HuH-7.5 (cell line): ENCODE results near the gene NTRK2.
A peak's percentile ranks its signal among the peaks of the same experiment; 100 is the strongest.

Experiments
- DNase-seq: peaks from one replicate; pipeline ENCODE4 v3.0.0; 2011; ENCODE audit warnings: low spot score

The NTRK2 gene

GRCh38 chr9:84681516-84682285 is 12.2 kb downstream of the NTRK2 start:
- DNase-seq = no peak

DNA sequence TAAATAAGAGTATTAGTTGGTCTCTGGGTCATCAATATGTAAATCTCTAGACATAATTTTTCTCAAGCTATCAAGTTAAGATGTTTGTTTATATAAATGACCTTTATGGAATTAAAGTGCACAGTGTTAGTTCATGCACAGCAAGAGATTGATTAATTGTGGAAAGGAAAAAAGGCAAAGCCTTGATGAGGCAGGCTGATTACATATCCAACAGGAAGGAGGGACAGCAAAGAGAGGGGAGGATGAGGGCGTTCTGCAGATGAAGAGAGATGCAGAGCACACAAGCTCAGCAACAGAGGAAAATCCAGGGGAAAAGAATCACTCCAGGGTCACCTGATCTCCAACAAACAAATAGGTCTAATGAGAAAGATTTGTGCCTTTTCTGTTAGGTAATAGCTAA is 16.5 kb downstream of the NTRK2 start:
- no peak for DNase-seq

DNA sequence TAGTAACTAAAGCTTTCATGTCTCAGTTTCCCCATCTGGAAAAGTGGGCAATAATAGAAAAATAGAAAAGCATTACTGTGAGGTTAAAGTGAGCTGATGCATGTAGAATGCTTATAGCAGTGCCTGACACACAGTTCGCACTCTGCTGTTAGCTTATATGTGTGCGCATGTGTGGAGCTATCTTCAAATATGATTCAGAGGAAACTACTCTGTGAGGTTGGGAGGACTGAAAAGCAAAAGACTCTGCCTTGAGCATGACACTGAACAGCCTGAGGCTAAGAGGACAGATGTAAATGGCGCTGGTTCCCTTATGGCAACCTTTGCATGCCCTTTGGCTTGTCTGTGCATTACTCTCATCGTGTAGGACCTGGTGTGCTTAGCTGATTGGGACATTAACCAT is 19.4 kb downstream of the NTRK2 start:
- no peak for DNase-seq

GRCh38 chr9:84691634-84692033 is 22.1 kb downstream of the NTRK2 start:
- no peak for DNase-seq

DNA sequence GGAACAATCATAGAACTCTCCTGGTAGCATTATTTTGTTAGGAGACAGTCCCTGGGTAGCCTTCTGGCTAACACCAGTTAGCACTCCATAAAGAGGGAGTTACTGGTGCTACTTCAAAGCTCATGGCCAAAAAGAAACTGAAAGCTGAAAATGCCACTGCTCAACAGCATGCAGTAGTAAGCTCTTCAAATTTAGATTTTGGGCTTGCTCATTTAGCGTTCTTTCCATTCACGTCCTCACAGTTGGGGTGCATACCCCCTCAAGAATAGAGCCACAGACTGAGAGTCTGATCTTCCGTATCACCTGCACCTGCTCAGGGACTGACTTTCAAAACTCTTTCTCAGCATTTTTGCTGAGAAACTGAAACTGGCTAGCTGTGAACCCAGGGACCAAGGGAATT is 24.7 kb downstream of the NTRK2 start:
- no peak for DNase-seq

DNA sequence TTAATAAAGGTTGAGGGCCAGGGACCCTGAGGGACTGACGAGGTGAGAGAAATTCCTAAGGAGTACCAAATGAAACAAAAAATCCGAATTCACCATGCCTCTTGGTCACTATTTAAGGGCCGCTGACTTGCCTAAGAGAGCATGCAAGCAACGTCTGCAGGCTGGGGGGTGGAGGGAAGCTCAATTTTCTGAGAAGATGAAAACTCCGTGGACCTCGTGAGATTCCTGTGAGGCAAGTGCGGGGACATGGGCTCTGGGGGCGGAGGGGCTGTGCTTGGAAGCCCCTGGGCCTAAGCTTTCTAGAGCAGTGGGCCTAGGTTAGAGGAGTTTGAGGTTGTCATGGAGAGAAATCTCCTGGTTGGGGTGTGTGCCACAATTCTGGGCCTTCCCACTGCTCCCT is 27.5 kb downstream of the NTRK2 start:
- DNase-seq = no peak

DNA sequence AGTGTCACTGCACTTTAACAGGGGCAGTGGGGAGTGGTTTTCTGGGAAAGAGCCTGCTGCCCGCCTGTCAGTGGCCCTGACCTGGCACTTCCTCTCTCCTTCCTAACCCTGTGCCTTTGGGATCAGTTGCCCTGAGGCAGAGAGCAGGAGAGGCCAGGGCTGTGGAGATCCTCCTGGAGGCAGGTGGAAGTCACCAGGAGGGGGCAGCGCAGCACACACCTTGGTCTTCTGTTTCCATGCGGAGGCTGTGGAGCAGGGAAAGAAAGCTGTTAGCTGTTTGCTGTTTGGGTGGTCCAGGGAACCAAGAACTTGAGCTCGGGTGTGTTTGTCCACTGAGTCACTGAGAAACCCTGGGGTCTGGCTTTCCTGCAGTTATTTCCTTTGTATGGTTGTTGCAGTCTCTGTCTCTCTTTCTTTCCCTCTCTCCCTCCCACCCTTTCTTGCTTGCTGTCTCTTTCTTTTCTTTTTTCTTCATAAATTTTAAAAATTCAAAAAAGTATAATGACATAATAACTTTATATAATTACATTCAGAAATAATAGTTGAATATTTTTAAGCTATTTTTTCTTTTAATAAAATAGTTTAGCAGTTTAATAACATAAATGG is 28.1 kb downstream of the NTRK2 start:
- peak; percentile 28 for DNase-seq

- no peak for DNase-seq
Observed at GRCh38 chr9:84698323-84698722, 28.8 kb downstream of the NTRK2 start.

DNA sequence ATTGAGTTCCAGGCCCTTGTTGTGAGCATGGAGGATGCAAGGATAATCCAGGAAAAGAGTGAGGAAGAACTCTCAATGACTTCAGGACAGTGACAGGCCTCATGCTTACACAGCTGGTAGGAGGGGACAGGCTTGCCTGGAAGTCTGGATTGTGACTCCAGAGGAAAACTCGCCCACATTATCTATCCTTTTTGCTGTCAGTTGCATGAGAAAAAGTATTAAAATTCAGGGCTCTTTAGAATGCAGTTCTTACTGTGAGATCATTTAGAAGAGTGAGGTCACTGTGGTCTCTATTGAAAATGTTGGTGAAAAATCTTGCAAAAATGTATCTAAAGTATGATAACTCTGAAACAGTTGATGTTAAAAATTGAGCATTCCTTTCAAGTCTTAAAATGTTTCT is 30.5 kb downstream of the NTRK2 start:
- DNase-seq = no peak

DNA sequence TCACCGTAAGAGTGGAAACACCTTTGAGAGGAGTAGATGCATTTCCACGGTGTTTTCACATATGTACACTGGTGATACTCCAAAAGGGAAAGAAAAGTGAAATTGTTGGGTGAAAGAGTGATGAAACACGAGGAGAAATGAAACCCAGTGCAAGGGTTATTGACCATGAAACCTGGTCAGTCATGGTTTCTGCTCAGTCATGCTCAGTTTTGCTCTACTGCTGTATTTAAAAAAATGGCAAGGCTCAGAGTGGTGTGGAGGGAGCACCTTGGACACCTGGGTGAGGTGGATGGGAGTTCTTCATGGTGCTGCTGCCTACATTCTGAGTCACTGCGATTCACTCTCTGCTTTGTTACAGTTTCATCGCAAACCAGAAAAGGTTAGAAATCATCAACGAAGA is 32.3 kb downstream of the NTRK2 start:
- DNase-seq = no peak

DNA sequence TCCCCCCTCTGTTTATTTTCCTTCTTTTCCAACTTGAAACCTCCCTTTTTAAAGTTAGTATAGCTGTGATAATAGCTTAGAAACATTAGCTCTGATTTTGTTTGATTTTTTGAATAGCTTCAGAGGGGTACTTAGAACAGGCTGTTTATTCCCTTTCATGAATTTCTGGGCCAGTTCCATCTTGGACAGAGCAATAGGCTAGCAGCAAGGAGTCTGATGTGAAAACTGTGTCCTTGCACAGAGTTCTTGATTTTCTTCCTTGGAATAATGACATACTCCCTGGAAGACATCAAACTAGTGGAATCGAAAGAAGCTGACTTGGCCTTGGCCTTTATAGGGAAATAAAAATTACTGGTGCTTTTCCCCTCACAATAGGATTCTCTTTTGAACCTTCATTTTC is 32.9 kb downstream of the NTRK2 start:
- DNase-seq = no peak

- DNase-seq = no peak
Observed at GRCh38 chr9:84703793-84704192, 34.3 kb downstream of the NTRK2 start.

- DNase-seq = no peak
Observed at GRCh38 chr9:84705128-84705527, 35.6 kb downstream of the NTRK2 start.

DNA sequence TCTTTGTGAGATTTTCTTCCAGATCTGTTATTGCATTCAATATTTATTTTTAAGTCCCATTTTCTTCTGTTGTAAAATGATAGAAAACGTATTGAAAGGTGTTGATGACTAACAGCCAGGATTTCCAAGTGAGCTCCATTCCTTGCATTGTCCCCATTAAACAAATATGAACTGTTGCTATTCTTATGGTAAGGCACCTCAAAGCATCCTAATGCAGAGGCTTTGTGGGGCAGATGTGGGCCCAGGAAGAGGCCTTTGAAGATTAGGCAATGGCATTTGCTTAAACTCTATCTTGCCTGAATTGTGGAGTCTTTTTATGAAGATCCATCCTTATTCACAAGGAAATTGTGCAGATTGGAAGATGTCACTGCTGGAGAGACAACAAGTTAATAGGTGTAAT is 38.9 kb downstream of the NTRK2 start:
- no peak for DNase-seq

- no peak for DNase-seq
Observed at GRCh38 chr9:84709056-84709455, 39.5 kb downstream of the NTRK2 start.

DNA sequence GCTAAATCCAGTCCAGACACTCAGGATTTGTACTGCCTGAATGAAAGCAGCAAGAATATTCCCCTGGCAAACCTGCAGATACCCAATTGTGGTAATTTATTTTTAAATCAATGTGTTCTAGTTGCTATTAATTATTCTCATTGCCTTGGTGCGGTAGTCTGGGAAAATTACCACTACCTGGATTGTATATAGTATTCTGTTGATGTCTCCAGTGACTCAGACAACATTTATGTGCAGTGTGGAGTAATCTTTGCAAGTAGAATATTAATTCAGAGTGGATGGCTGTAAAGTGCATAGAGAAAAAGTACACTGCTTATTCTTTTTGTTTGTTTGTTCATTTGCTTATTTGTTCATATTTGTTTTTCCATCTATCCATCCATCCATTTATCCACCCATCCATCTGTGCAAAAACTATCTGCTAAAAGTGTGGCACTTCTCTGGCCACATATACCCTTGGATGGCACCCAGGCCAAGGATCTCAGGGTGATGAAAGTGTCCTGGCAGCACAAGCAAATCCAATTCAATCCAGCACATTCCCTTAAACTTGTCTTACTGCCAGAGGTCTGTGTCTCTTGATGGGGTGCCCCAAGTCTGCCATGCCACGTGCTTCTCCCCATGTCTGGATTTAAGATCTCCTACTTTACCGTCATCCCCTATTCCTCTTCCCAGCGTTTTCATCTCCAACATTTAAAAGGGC is 41.3 kb downstream of the NTRK2 start:
- DNase-seq = no peak

- no peak for DNase-seq
Observed at GRCh38 chr9:84711398-84711777, 41.9 kb downstream of the NTRK2 start.

GRCh38 chr9:84711936-84712335 is 42.4 kb downstream of the NTRK2 start:
- DNase-seq = no peak

DNA sequence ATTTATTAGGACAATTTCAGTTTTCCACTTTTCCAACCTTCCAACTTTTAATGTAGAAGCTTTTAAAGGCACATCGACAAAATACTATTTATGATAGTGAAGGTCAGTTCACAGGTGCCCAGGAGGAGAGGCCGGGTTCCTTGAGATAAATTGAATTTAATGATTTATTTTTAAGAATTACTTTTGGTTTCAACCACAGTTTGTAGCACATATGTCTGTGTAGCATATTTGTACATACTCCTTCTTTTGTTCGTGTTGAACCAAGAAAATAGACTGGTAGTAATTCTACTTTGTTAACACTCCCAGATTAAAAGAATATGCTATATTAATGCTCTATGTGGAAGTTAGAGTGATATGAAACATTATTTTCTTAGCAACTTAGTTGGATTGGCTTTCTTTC is 46.7 kb downstream of the NTRK2 start:
- no peak for DNase-seq

- no peak for DNase-seq
Observed at GRCh38 chr9:84718476-84718875, 48.9 kb downstream of the NTRK2 start.

DNA sequence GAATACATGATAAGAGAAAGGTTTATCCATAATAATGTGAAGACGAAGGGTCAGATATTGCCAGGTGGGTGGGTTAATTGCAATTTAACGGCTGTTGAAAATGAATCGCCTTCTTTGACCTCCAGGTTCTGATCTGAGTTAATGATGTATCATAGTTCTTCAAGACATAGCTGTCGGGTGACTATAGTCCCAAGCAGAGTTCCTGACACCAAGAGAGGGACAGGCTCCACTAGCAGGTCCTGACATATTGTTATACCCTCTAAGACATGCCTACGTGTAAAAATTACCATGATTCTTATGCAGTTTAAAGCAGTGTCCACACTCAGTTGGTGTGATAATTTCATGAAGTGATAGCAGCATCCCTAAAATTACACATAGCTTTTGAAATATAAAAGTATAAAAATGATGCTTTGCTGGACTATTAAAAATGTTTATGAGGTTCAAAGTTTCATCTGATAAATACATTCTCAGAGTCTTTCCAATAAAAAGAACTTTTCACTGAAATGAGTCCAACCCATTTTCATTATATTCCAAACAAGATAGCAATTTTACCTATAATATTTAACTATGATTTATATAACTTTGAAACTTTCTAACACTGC is 53.0 kb downstream of the NTRK2 start:
- no peak for DNase-seq

GRCh38 chr9:84723426-84723825 is 53.9 kb downstream of the NTRK2 start:
- DNase-seq = no peak

- DNase-seq = no peak
Observed at GRCh38 chr9:84731696-84732095, 62.2 kb downstream of the NTRK2 start.
